HL-60 (cell line): ENCODE data around the gene WDR33.

ENCODE experiments used
- DNase-seq, 2 experiments: peaks; one replicate each; pipeline ENCODE4 v3.0.0-alpha.2; 2010 to 2020; ENCODE audit warnings: low read depth in 1 of 2, low spot score in 1 of 2
- H3K27ac ChIP-seq: fragments of 250-450 bp; sonication (Bioruptor Pico); replicated peaks from 2 replicates; pipeline ENCODE4 v1.5.1; 2020; ENCODE audit warnings: mild to moderate bottlenecking, moderate library complexity
- H3K27me3 ChIP-seq: fragments of 250-450 bp; sonication (Bioruptor Pico); 2 replicates; pipeline ENCODE4 v1.5.1; 2021; ENCODE audit warnings: mild to moderate bottlenecking, moderate library complexity; ENCODE audit not compliant: insufficient read depth, poor library complexity, severe bottlenecking
- H3K4me3 ChIP-seq: replicated peaks from 2 replicates; pipeline ENCODE4 v1.5.1; 2011; ENCODE audit warnings: mild to moderate bottlenecking, control low read depth, low read length; ENCODE audit not compliant: insufficient read depth
- GABPA ChIP-seq: IDR thresholded peaks from 2 replicates; pipeline ENCODE4 v1.6.1; 2012; ENCODE audit warnings: low read depth
- POLR2AphosphoS5 ChIP-seq: IDR thresholded peaks from 2 replicates; pipeline ENCODE4 v1.6.1; 2012; ENCODE audit warnings: low read depth
- SPI1 ChIP-seq: IDR thresholded peaks from 2 replicates; pipeline ENCODE4 v1.6.1; 2012; ENCODE audit warnings: low read depth, mild to moderate bottlenecking, borderline replicate concordance
- TF ChIP-seq, protein P1 (sequence below): IDR thresholded peaks from one replicate; pipeline ENCODE4 v1.5.1; 2011; ENCODE audit warnings: low read length, control low read depth, inconsistent platforms; ENCODE audit not compliant: insufficient read depth
- TF ChIP-seq, protein P2 (sequence below): IDR thresholded peaks from 2 replicates; pipeline ENCODE4 v1.6.1; 2012; ENCODE audit warnings: low read depth; ENCODE audit not compliant: insufficient replicate concordance

Gene WDR33

DNA sequence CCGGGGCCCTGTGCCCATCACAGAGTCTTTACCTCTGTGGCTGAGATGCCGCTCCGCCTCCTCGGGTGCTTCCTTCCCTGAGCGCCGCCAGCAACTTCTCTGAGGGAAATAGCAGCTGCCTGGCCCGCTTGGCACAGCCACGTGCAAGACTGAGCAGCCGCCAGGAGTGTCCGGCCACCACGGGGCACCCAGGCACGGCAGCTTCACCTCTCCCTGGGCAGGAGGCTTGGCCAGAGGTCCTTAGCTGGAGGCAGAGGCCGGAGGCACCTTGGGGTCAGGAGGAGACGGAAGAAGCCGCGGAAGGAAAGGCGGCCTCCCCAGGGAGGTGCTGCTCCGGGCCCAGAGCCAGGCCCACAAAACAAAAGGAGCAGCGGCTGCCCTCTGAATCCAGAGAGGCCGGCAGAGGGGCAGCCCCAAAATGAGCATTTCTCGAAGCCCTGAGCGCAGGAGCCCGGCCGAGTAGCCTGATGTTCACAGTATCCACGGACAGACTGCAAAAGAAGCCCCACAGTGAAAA, 129.6 kb downstream of the WDR33 start:
- H3K27me3 ChIP-seq: peaks cover 14% of the 10 kb centered on the region
- DNase-seq: peak in 1 of 2 experiments; percentile 14
- TF ChIP-seq POLR2AphosphoS5 (no peak), SPI1 (no peak), GABPA (no peak)
- TF ChIP-seq, protein P1, sequence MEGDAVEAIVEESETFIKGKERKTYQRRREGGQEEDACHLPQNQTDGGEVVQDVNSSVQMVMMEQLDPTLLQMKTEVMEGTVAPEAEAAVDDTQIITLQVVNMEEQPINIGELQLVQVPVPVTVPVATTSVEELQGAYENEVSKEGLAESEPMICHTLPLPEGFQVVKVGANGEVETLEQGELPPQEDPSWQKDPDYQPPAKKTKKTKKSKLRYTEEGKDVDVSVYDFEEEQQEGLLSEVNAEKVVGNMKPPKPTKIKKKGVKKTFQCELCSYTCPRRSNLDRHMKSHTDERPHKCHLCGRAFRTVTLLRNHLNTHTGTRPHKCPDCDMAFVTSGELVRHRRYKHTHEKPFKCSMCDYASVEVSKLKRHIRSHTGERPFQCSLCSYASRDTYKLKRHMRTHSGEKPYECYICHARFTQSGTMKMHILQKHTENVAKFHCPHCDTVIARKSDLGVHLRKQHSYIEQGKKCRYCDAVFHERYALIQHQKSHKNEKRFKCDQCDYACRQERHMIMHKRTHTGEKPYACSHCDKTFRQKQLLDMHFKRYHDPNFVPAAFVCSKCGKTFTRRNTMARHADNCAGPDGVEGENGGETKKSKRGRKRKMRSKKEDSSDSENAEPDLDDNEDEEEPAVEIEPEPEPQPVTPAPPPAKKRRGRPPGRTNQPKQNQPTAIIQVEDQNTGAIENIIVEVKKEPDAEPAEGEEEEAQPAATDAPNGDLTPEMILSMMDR: no peak
- TF ChIP-seq, protein P2, sequence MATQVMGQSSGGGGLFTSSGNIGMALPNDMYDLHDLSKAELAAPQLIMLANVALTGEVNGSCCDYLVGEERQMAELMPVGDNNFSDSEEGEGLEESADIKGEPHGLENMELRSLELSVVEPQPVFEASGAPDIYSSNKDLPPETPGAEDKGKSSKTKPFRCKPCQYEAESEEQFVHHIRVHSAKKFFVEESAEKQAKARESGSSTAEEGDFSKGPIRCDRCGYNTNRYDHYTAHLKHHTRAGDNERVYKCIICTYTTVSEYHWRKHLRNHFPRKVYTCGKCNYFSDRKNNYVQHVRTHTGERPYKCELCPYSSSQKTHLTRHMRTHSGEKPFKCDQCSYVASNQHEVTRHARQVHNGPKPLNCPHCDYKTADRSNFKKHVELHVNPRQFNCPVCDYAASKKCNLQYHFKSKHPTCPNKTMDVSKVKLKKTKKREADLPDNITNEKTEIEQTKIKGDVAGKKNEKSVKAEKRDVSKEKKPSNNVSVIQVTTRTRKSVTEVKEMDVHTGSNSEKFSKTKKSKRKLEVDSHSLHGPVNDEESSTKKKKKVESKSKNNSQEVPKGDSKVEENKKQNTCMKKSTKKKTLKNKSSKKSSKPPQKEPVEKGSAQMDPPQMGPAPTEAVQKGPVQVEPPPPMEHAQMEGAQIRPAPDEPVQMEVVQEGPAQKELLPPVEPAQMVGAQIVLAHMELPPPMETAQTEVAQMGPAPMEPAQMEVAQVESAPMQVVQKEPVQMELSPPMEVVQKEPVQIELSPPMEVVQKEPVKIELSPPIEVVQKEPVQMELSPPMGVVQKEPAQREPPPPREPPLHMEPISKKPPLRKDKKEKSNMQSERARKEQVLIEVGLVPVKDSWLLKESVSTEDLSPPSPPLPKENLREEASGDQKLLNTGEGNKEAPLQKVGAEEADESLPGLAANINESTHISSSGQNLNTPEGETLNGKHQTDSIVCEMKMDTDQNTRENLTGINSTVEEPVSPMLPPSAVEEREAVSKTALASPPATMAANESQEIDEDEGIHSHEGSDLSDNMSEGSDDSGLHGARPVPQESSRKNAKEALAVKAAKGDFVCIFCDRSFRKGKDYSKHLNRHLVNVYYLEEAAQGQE: no peak
- no peak overlapping the region for H3K4me3 ChIP-seq
- no peak overlapping the region for H3K27ac ChIP-seq

- peaks cover 16% of the 10 kb centered on the region for H3K27me3 ChIP-seq
- no peak overlapping the region for H3K4me3 ChIP-seq
- DNase-seq: no peak
- H3K27ac ChIP-seq: no peak overlapping the region
- TF ChIP-seq POLR2AphosphoS5: no peak
- TF ChIP-seq, protein P2: no peak
- TF ChIP-seq GABPA: no peak
- TF ChIP-seq, protein P1: no peak
- no peak for TF ChIP-seq SPI1
Observed at GRCh38 chr2:127680706-127681287, 130.2 kb downstream of the WDR33 start.

DNA sequence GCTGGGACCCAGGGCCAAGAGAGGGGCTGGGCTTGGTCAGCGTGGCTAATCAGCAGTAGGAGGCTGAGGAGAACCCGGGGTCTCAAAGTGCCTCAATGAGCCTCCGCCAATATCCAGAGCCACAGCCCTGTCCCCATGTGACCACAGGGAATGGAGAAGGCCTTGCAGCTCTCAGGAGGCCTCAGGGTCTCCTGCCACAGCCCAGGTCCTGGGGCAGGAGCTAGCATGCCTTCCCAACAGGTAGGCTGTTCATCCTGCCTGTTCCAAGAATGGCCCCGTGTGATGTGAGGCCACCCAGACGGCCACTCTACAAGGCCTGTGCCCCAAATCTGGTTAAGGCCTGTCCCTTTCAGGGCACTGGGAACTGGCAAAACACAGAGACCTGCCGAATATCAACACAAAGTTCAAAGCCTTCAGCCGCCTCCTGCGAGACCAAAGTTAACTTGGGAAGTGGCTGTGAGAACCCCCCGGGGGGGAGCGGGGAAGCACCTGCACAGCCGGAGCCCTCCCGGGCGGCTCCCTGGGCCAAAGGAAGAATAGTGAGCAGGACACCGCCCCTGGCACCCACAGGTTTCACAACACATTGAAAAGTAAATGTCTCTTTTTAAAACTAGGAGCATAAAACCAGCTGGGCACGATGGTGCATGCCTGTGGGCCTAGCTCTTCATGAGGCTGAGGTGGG, 131.2 kb downstream of the WDR33 start:
- Histone ChIP-seq H3K4me3 (no peak overlapping the region), H3K27ac (no peak overlapping the region), H3K27me3 (peaks cover 19% of the 10 kb centered on the region)
- TF ChIP-seq, protein P2: no peak
- TF ChIP-seq POLR2AphosphoS5 (no peak), GABPA (no peak), SPI1 (no peak)
- TF ChIP-seq, protein P1: no peak
- no peak for DNase-seq
